K562 (cell line): ENCODE data around the gene PPP1R16B. TPM values are rescaled to one million over a fixed set of nuclear protein-coding genes. Genes with fewer than 3 reads are reported as not detected.

ENCODE experiments used
- ATAC-seq: fragments of 200-7000 bp; cut with Tn5 transposase; 3 replicates; pipeline ENCODE4 v1.9.1; 2020; ENCODE audit warnings: moderate library complexity
- BruUV-seq: library from RNA; stranded (reverse); fragments of 400-500 nt; replicated peaks from 2 replicates; lab custom pipeline; 2021; lab: Mats Ljungman, UMichigan
- CTCF ChIA-PET: fragments of 300-600 bp; formaldehyde crosslinking; extraction: SDS; loops from one replicate; lab custom pipeline; 2021; ENCODE audit warnings: low intra/inter-chr PET ratio; lab: Yijun Ruan, JAX
- POLR2A ChIA-PET: fragments of 300-600, 350-650 bp; sonication (Branson Sonifier 250); formaldehyde crosslinking; extraction: SDS; loops from one replicate; lab custom pipeline; 2021; ENCODE audit warnings: antibody characterized with exemption, inconsistent platforms; lab: Yijun Ruan, JAX
- DNase-seq, 4 experiments: peaks; one replicate each; pipeline versions ENCODE4 v3.0.0 to v3.0.0-alpha.2; 2011 to 2018; ENCODE audit warnings: low spot score in 3 of 4, mixed read lengths in 3 of 4; ENCODE audit errors: extremely low read depth in 1 of 4
- FAIRE-seq: peaks from 2 replicates; lab custom pipeline; 2011; peaks lifted over from hg19 to GRCh38; lab: Jason Lieb, UNC
- H2AFZ ChIP-seq: 2 replicates; pipeline ENCODE4 v1.6.0; 2011; ENCODE audit warnings: low read depth, low read length, control low read depth, inconsistent platforms
- H3K27ac ChIP-seq: fragments of 200-600 bp; 3 replicates; pipeline ENCODE4 v1.8.0; 2011; ENCODE audit warnings: low read depth, mild to moderate bottlenecking, control low read depth, inconsistent platforms, low read length, moderate library complexity, mixed read lengths; ENCODE audit errors: extremely low read depth
- H3K27me3 ChIP-seq, 2 experiments: fragments of 300-600 bp in 1 of 2; 2 replicates in 1 of 2; 3 replicates in 1 of 2; pipeline versions ENCODE4 v1.6.0 to v1.8.0; 2011; ENCODE audit warnings: inconsistent platforms in 2 of 2, low read length in 2 of 2, mild to moderate bottlenecking in 1 of 2, mixed read lengths in 1 of 2, moderate library complexity in 1 of 2; ENCODE audit not compliant: control insufficient read depth in 2 of 2, insufficient read depth in 2 of 2
- H3K36me3 ChIP-seq: fragments of 300-600 bp; 3 replicates; pipeline ENCODE4 v1.8.0; 2011; ENCODE audit warnings: mild to moderate bottlenecking, low read length, inconsistent platforms; ENCODE audit not compliant: control insufficient read depth, insufficient read depth
- H3K4me1 ChIP-seq, 2 experiments: fragments of 200-600 bp in 1 of 2; replicated peaks in 1 of 2; 2 replicates in 1 of 2; 3 replicates in 1 of 2; pipeline versions ENCODE4 v1.5.1 to v1.8.0; 2011; ENCODE audit warnings: inconsistent platforms in 2 of 2, low read length in 2 of 2, mild to moderate bottlenecking in 1 of 2, mixed read lengths in 1 of 2, moderate library complexity in 1 of 2; ENCODE audit not compliant: control insufficient read depth in 2 of 2, insufficient read depth in 2 of 2
- H3K4me2 ChIP-seq: 2 replicates; pipeline ENCODE4 v1.6.1; 2011; ENCODE audit warnings: low read length, control low read depth, inconsistent platforms, mixed read lengths; ENCODE audit not compliant: insufficient read depth
- H3K4me3 ChIP-seq: fragments of 200-600 bp; sonication (generic), shearing (Covaris generic); 2 replicates; pipeline ENCODE4 v1.5.1; 2016; ENCODE audit warnings: control low read depth, inconsistent platforms
- H3K79me2 ChIP-seq: fragments of 200-600 bp; 3 replicates; pipeline ENCODE4 v1.8.0; 2011; ENCODE audit warnings: low read length, inconsistent platforms; ENCODE audit not compliant: control insufficient read depth, insufficient read depth
- H3K9ac ChIP-seq, 2 experiments: 2 replicates each; pipeline versions ENCODE4 v1.6.0 to v1.6.1; 2011; ENCODE audit warnings: low read depth in 2 of 2, low read length in 2 of 2, control low read depth in 1 of 2, inconsistent platforms in 1 of 2, mild to moderate bottlenecking in 1 of 2, mixed read lengths in 1 of 2; ENCODE audit not compliant: insufficient read depth in 1 of 2
- H3K9me1 ChIP-seq: one replicate; pipeline ENCODE4 v1.6.0; 2011; ENCODE audit warnings: inconsistent platforms, mild to moderate bottlenecking, low read length, moderate library complexity; ENCODE audit not compliant: control insufficient read depth, insufficient read depth
- H3K9me3 ChIP-seq: replicated peaks from 2 replicates; pipeline ENCODE4 v1.5.1; 2011; ENCODE audit warnings: low read depth, low read length, inconsistent platforms; ENCODE audit not compliant: control insufficient read depth, insufficient read depth
- H4K20me1 ChIP-seq: replicated peaks from 2 replicates; pipeline ENCODE4 v1.6.1; 2011; ENCODE audit warnings: low read length, inconsistent platforms, mixed read lengths; ENCODE audit not compliant: control insufficient read depth, insufficient read depth
- BHLHE40 ChIP-seq: IDR thresholded peaks from 2 replicates; pipeline ENCODE4 v1.6.1; 2011; ENCODE audit warnings: low read length, improper control_type of control experiment
- DIDO1 ChIP-seq: fragments of 450-650 bp; IDR thresholded peaks from 2 replicates; pipeline ENCODE4 v1.6.1; 2016; ENCODE audit warnings: low read depth, missing biosample characterization, missing genetic modification characterization
- EP400 ChIP-seq: fragments of 450-650 bp; IDR thresholded peaks from 2 replicates; pipeline ENCODE4 v1.6.1; 2017; ENCODE audit warnings: antibody characterized with exemption, mild to moderate bottlenecking, moderate library complexity
- PTTG1 ChIP-seq: fragments of 450-650 bp; IDR thresholded peaks from 2 replicates; pipeline ENCODE4 v1.6.1; 2016; ENCODE audit warnings: low read depth, mild to moderate bottlenecking, missing genetic modification characterization, missing compliant biosample characterization
- SIX5 ChIP-seq, 2 experiments: IDR thresholded peaks; 2 replicates each; pipeline ENCODE4 v1.6.1; 2011; ENCODE audit warnings: low read length in 2 of 2, borderline replicate concordance in 1 of 2, low read depth in 1 of 2, mild to moderate bottlenecking in 1 of 2, moderate library complexity in 1 of 2; ENCODE audit not compliant: insufficient read depth in 1 of 2
- ZBTB1 ChIP-seq: sonication (generic); formaldehyde crosslinking; IDR thresholded peaks from 2 replicates; pipeline ENCODE4 v1.8.1; 2023; ENCODE audit warnings: missing genetic modification reagents, low read depth, mild to moderate bottlenecking, borderline replicate concordance
- ZNF121 ChIP-seq: sonication (generic); formaldehyde crosslinking; conservative IDR thresholded peaks from 2 replicates; pipeline ENCODE4 v1.8.0; 2022; ENCODE audit warnings: missing genetic modification reagents
- ZNF589 ChIP-seq: fragments of 200-800 bp; sonication (Bioruptor generic); IDR thresholded peaks from 2 replicates; pipeline ENCODE4 v1.6.1; 2016; ENCODE audit warnings: low read depth, missing genetic modification characterization, missing compliant biosample characterization
- WGBS: fragments of 100-300 bp; shearing (Covaris generic); methylation state at CpG from one replicate; pipeline ENCODE4 v1.1.6; 2016; ENCODE audit warnings: low coverage, mixed read lengths; ENCODE audit not compliant: insufficient coverage; ENCODE audit errors: missing lambda C conversion rate; 5-methylcytosine and 5-hydroxymethylcytosine counted together
- in situ Hi-C: fragments of 300-500 bp; cut with MboI; formaldehyde crosslinking; loops from 4 replicates; pipeline ENCODE4 v1.15.0; 2018; ENCODE audit warnings: inconsistent platforms, mixed read lengths
- intact Hi-C: fragments of 100-400 bp; cut with micrococcal nuclease; formaldehyde crosslinking; loops from 2 replicates; pipeline ENCODE4 v1.14.2; 2022
- polyA plus RNA-seq, 8 experiments: library from polyadenylated mRNA; depleted of rRNA in 4 of 8; stranded (reverse) in 5 of 8; unstranded in 3 of 8; fragments of >200 nt; fragmentation: Nextera tagmentation in 2 of 8; fragmentation: Illumina TruSeq in 1 of 8; extraction: Ambion mirVana in 2 of 8; extraction: Trizol in 1 of 8; gene quantifications; 2 replicates each; pipeline versions ENCODE4 v1.2.1 to v1.2.3, GENCODE V29; 2011 to 2014; ENCODE audit warnings: inconsistent platforms in 1 of 8, missing spikeins in 1 of 8
- total RNA-seq, 7 experiments: library from RNA; depleted of rRNA in 6 of 7; stranded (reverse); fragments of >200 nt in 6 of 7; fragmentation: Illumina TruSeq in 2 of 7; extraction: Trizol in 2 of 7; gene quantifications; 2 replicates each; pipeline versions ENCODE4 v1.2.1 to v1.2.3, GENCODE V29; 2011 to 2021; ENCODE audit warnings: low replicate concordance in 1 of 7
- TF ChIP-seq, protein P1 (sequence below): conservative IDR thresholded peaks from 2 replicates; pipeline ENCODE4 v1.6.1; 2011; ENCODE audit warnings: low read depth, mild to moderate bottlenecking, low read length; ENCODE audit not compliant: control insufficient read depth
- TF ChIP-seq, protein P2 (sequence below): sonication (generic); formaldehyde crosslinking; IDR thresholded peaks from 2 replicates; pipeline ENCODE4 v1.9.0; 2022; ENCODE audit warnings: mild to moderate bottlenecking, missing genetic modification reagents
- TF ChIP-seq, protein P3 (sequence below), 2 experiments: fragments of 450-650 bp; IDR thresholded peaks; 2 replicates each; pipeline ENCODE4 v1.6.1; 2018; ENCODE audit warnings: mild to moderate bottlenecking in 2 of 2, low read depth in 1 of 2; ENCODE audit not compliant: partially characterized antibody in 2 of 2

PPP1R16B gene
- total and polyA plus RNA-seq, 9 of the 15 experiments (the other 6 are each of a cell fraction or from before 2014, with no cell fraction given): 1.5 to 11.5 (median 6.8) TPM

- 0 out of 2 replicates have a peak, but pooled peaks have one; percentile 15 for TF ChIP-seq EP400
- TF ChIP-seq BHLHE40: peak; percentile 49; the same call in 1 of the 2 replicates
- TF ChIP-seq, protein P1, sequence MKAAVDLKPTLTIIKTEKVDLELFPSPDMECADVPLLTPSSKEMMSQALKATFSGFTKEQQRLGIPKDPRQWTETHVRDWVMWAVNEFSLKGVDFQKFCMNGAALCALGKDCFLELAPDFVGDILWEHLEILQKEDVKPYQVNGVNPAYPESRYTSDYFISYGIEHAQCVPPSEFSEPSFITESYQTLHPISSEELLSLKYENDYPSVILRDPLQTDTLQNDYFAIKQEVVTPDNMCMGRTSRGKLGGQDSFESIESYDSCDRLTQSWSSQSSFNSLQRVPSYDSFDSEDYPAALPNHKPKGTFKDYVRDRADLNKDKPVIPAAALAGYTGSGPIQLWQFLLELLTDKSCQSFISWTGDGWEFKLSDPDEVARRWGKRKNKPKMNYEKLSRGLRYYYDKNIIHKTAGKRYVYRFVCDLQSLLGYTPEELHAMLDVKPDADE: 0 out of 2 replicates have a peak, but pooled peaks have one; percentile 18
- TF ChIP-seq, protein P2, sequence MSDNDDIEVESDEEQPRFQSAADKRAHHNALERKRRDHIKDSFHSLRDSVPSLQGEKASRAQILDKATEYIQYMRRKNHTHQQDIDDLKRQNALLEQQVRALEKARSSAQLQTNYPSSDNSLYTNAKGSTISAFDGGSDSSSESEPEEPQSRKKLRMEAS (CRISPR knock-in tag): peak; percentile 79; the same call in 1 of the 2 replicates
- TF ChIP-seq, all 486 proteins: peak for 22
These were observed 88.8 kb downstream of the PPP1R16B start (continued) for GRCh38 chr20:38894091-38894847.

DNA sequence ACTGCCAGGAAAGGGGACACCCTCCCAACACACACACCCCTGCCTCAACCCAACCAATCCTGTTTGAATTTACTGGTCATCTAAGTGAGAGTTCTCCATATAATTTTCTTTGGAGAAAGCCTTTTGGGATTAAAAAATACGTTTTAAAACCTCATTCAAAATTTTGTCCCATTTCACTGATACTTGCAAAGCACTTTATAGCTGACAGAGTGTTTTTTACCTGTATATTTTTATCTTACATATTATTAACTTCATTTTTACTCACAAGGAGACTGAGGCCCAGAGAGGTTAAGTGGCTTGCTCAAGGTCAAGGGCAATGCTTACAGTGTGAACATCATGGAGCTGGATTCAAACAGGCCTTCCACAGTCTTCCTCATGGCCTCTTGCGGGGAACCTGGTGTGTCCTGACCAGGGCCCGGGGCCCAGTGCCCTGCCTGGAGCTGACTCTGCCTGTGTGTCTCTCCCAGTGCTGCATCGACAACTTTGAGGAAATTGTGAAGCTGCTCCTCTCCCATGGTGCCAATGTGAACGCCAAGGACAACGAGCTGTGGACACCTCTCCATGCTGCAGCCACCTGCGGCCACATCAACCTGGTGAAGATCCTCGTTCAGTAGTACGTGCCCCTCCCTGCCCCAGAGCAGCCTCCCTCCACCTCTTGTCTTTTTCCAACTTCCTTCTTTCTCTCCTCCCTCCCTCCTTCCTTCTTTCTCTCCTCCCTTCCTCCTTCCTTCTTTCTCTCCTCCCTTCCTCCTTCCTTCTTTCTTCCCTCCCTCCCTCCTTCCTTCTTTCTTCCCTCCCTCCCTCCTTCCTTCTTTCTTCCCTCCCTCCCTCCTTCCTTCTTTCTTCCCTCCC is 89.8 kb downstream of the PPP1R16B start:
- in situ Hi-C loops: loop anchor here (10.0 kb wide), 1 partner anchor 251 kb away; no protein-coding TSS in a partner anchor
- 66% methylated on average over 8 of the region's 9 CpGs for WGBS
- TF ChIP-seq ZBTB1 (CRISPR knock-in tag): no peak
- no peak for TF ChIP-seq ZNF121 (CRISPR knock-in tag)
- no peak for TF ChIP-seq SIX5 (IDR thresholded peaks at IDR 0.05; ENCODE audit: borderline replicate concordance in 1 of 2, insufficient read depth in 1 of 2, low read depth in 1 of 2, low read length in 2 of 2)
- no peak for TF ChIP-seq ZNF589 (CRISPR knock-in tag)
- no peak for TF ChIP-seq PTTG1 (tag)
- TF ChIP-seq, protein P3, sequence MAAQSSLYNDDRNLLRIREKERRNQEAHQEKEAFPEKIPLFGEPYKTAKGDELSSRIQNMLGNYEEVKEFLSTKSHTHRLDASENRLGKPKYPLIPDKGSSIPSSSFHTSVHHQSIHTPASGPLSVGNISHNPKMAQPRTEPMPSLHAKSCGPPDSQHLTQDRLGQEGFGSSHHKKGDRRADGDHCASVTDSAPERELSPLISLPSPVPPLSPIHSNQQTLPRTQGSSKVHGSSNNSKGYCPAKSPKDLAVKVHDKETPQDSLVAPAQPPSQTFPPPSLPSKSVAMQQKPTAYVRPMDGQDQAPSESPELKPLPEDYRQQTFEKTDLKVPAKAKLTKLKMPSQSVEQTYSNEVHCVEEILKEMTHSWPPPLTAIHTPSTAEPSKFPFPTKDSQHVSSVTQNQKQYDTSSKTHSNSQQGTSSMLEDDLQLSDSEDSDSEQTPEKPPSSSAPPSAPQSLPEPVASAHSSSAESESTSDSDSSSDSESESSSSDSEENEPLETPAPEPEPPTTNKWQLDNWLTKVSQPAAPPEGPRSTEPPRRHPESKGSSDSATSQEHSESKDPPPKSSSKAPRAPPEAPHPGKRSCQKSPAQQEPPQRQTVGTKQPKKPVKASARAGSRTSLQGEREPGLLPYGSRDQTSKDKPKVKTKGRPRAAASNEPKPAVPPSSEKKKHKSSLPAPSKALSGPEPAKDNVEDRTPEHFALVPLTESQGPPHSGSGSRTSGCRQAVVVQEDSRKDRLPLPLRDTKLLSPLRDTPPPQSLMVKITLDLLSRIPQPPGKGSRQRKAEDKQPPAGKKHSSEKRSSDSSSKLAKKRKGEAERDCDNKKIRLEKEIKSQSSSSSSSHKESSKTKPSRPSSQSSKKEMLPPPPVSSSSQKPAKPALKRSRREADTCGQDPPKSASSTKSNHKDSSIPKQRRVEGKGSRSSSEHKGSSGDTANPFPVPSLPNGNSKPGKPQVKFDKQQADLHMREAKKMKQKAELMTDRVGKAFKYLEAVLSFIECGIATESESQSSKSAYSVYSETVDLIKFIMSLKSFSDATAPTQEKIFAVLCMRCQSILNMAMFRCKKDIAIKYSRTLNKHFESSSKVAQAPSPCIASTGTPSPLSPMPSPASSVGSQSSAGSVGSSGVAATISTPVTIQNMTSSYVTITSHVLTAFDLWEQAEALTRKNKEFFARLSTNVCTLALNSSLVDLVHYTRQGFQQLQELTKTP (IDR thresholded peaks at IDR 0.05; ENCODE audit: low read depth in 1 of 2, partially characterized antibody in 2 of 2): no peak
- no peak for TF ChIP-seq DIDO1 (tag)

More for the DNA sequence above, 89.8 kb downstream of the PPP1R16B start:
- POLR2A ChIA-PET: interaction anchor here (0.5 to 1.5 kb wide), 5 partner anchors 12 to 148 kb away, joined by 3 to 4 read pairs (median 3); no protein-coding TSS in a partner anchor
- BruUV-seq: no TSS peak
- no peaks in the 10 kb centered on the region for H4K20me1 ChIP-seq
- H3K4me1 ChIP-seq: peaks cover 12 to 25% of the 10 kb centered on the region in 2 experiments
- DNase-seq (no peak), FAIRE-seq (no peak), ATAC-seq (no peak)
- no peaks in the 10 kb centered on the region for H3K9me1 ChIP-seq
- intact Hi-C loops: loop anchor here (2.0 kb wide), 1 partner anchor 33 kb away; no protein-coding TSS in a partner anchor
- H3K9me3 ChIP-seq: no peaks in the 10 kb centered on the region
- peaks cover 0 to 2% of the 10 kb centered on the region in 2 experiments; a peak in 2 of 5 replicates for H3K27me3 ChIP-seq
- H3K4me2 ChIP-seq: no peak overlapping the region
- peak overlapping the region; percentile 75 for H2AFZ ChIP-seq
- no peaks in the 10 kb centered on the region for H3K79me2 ChIP-seq
- CTCF ChIA-PET: interaction anchor here (2.4 kb wide), 1 partner anchor 246 kb away, joined by 12 read pairs; no protein-coding TSS in a partner anchor
- no peak overlapping the region for H3K4me3 ChIP-seq
- H3K27ac ChIP-seq: no peak overlapping the region
- no peak overlapping the region; a peak in 1 of 4 replicates for H3K9ac ChIP-seq
- H3K36me3 ChIP-seq: no peaks in the 10 kb centered on the region
